ENCODE data around the gene SLC25A31. TPM values are rescaled to one million over a fixed set of nuclear protein-coding genes. Genes with fewer than 3 reads are reported as not detected.

Gene SLC25A31
- not detected in 2 replicates for total RNA-seq
- long read RNA-seq, result 0 reads

DNA sequence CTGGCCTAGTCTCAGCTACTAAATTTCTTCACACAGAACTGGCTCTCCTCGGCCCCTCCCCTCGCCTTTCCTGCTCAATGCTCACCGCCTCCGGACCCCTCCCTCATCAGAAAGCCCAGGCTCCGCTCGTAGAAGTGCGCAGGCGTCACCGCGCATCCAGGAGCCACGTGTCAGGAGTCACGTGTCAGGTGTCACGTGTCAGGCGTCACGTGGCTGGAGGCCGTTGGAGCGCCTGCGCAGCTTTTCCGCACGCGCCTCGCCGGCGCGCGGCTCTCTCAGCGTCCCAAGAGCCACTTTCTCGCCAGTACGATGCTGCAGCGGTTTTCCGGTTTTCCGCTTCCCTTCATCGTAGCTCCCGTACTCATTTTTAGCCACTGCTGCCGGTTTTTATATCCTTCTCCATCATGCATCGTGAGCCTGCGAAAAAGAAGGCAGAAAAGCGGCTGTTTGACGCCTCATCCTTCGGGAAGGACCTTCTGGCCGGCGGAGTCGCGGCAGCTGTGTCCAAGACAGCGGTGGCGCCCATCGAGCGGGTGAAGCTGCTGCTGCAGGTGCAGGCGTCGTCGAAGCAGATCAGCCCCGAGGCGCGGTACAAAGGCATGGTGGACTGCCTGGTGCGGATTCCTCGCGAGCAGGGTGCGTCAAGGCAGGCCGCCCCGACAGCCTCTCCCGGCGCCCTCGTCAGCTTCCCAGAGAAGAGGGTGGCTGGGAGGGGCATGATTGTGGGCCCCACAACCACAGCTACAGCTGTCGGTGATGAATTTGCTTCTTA, at the start of gene SLC25A31:
Gene SLC25A31 (plus strand): TSS at position 259 of the 772 bp plus-strand sequence. CDS start 146 bp downstream, at position 405.
- DNase-seq (ENCODE audit: low read depth, low spot score), result no peak
- Mint-ChIP-seq H3K36me3 (ENCODE audit: low read depth) (no peaks in the 10 kb centered on the region), H3K4me3 (no peak within 1 kb of the TSS), H3K27me3 (ENCODE audit: low read depth) (no peaks in the 10 kb centered on the region), H3K9me3 (peaks cover 2% of the 10 kb centered on the region), H3K4me1 (no peaks in the 10 kb centered on the region), H3K27ac (ENCODE audit: unreplicated experiment) (no peak within 1 kb of the TSS)
- TF ChIP-seq, protein P1, sequence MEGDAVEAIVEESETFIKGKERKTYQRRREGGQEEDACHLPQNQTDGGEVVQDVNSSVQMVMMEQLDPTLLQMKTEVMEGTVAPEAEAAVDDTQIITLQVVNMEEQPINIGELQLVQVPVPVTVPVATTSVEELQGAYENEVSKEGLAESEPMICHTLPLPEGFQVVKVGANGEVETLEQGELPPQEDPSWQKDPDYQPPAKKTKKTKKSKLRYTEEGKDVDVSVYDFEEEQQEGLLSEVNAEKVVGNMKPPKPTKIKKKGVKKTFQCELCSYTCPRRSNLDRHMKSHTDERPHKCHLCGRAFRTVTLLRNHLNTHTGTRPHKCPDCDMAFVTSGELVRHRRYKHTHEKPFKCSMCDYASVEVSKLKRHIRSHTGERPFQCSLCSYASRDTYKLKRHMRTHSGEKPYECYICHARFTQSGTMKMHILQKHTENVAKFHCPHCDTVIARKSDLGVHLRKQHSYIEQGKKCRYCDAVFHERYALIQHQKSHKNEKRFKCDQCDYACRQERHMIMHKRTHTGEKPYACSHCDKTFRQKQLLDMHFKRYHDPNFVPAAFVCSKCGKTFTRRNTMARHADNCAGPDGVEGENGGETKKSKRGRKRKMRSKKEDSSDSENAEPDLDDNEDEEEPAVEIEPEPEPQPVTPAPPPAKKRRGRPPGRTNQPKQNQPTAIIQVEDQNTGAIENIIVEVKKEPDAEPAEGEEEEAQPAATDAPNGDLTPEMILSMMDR (conservative IDR thresholded peaks at IDR 0.05), result no peak

DNA sequence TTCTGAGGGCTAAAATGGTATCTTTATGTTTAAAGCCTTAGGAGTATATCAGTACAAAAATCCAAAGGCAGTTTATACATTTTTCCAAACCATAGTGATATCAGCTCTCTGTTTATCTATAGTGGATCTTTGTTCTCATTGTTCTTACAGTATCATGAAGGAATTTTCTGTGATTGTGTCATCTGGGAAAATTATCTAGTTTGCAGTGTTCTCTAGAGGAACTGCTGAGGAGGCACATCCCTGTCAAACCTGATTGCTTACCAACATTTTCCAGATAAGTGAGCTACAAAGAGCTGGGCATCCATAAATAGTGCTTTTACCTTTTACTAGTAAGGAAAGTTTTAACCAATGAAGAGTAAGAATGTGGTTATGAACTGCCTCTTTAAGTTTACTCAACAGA, 44.9 kb upstream of the SLC25A31 start:
- Mint-ChIP-seq H3K4me1 (no peaks in the 10 kb centered on the region), H3K4me3 (no peak overlapping the region), H3K36me3 (ENCODE audit: low read depth) (peaks cover 23% of the 10 kb centered on the region), H3K27ac (ENCODE audit: unreplicated experiment) (no peak overlapping the region), H3K27me3 (ENCODE audit: low read depth) (no peaks in the 10 kb centered on the region), H3K9me3 (no peaks in the 10 kb centered on the region)
- TF ChIP-seq, protein P1 (conservative IDR thresholded peaks at IDR 0.05), result no peak
- no peak for DNase-seq (ENCODE audit: low read depth, low spot score)

DNA sequence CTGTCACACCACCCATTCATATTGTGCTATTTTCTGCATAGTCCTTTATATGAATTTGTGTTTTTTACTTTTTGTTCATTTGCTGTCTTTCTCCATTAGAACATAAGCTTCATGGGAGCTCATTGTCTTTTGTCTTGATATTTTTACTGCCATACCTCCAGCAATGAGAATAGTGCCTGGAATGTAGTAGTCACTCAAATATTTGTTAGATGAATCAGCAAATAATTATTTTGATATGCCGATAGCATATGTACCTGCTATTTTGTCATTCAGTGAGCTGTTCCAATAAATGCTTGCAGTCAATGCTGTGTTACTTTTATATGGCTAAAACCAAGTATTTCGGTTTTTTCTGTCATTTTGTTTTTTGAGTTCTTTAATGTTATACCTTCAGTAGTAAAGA, 43.5 kb upstream of the SLC25A31 start:
- TF ChIP-seq, protein P1 (conservative IDR thresholded peaks at IDR 0.05), result no peak

DNA sequence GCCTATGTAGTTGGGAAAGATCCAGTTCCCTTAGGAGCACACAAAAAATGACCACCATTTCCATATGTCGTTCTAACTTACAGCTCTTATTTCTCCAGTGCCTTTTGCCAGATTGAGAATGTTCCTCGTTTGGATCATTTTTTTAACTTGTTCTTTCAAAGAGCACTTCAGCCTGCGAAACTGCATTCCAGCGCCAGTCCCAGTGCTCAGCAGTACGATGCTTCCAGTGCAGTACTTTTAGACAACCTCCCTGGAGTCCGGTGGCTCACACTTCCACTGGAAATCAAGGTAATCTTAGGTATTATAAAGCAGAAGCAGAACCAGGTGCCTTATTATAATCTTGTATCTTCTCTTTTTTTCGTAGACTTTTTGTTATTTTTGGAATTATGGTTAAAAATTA, 42.6 kb upstream of the SLC25A31 start:
- H3K9me3 Mint-ChIP-seq, result peaks cover 2% of the 10 kb centered on the region
- peaks cover 38% of the 10 kb centered on the region for H3K36me3 Mint-ChIP-seq (ENCODE audit: low read depth)
- H3K27me3 Mint-ChIP-seq (ENCODE audit: low read depth), result no peaks in the 10 kb centered on the region
- no peak overlapping the region for H3K4me3 Mint-ChIP-seq
- DNase-seq (ENCODE audit: low read depth, low spot score), result no peak
- no peak overlapping the region for H3K27ac Mint-ChIP-seq (ENCODE audit: unreplicated experiment)
- TF ChIP-seq, protein P1 (conservative IDR thresholded peaks at IDR 0.05), result no peak
- H3K4me1 Mint-ChIP-seq, result no peaks in the 10 kb centered on the region

More for the DNA sequence above, 43.5 kb upstream of the SLC25A31 start:
- Mint-ChIP-seq H3K9me3 (no peaks in the 10 kb centered on the region), H3K27ac (ENCODE audit: unreplicated experiment) (no peak overlapping the region), H3K4me3 (no peak overlapping the region), H3K27me3 (ENCODE audit: low read depth) (no peaks in the 10 kb centered on the region), H3K4me1 (no peaks in the 10 kb centered on the region), H3K36me3 (ENCODE audit: low read depth) (peaks cover 32% of the 10 kb centered on the region)
- DNase-seq (ENCODE audit: low read depth, low spot score), result no peak

DNA sequence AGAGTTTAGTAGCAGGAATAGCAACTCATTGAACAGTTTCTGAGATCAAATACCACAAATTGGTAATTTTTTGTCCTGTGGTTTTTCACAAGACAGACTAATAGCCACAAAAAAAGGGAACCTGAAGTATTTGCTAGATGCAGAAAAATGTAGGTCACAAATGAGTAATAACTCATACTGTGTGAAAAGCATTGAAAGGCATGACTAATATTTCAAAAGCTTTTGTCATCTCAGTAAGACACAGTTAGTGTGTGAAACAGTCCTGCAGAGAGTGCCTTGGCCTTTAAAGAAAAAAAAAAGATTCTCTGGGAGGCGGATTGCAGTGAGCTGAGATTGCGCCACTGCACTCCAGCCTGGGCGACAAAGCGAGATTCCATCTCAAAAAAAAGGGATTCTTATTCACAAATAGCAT, 31.4 kb upstream of the SLC25A31 start:
- peaks cover 9% of the 10 kb centered on the region for H3K9me3 Mint-ChIP-seq
- no peaks in the 10 kb centered on the region for H3K27me3 Mint-ChIP-seq (ENCODE audit: low read depth)
- H3K4me1 Mint-ChIP-seq, result peaks cover 4% of the 10 kb centered on the region
- H3K4me3 Mint-ChIP-seq, result no peak overlapping the region
- peaks cover 23% of the 10 kb centered on the region for H3K36me3 Mint-ChIP-seq (ENCODE audit: low read depth)
- DNase-seq (ENCODE audit: low read depth, low spot score), result no peak
- TF ChIP-seq, protein P1 (conservative IDR thresholded peaks at IDR 0.05), result no peak
- H3K27ac Mint-ChIP-seq (ENCODE audit: unreplicated experiment), result no peak overlapping the region

All from neural crest cell (in vitro differentiated cells).